Mesendoderm (in vitro differentiated cells): ENCODE measurements around the gene NXN.
"Not testable (repeated sequence)": the region's sequence is repeated elsewhere in the genome, so short reads cannot be mapped to it uniquely, and the experiment has no call there.

Experiments
- DNase-seq: peaks from one replicate; pipeline ENCODE4 v3.0.0; 2013
- H2AK5ac ChIP-seq: 2 replicates; pipeline ENCODE4 v1.6.1; 2013; ENCODE audit warnings: low read length, inconsistent platforms
- H2BK120ac ChIP-seq: 2 replicates; pipeline ENCODE4 v1.6.1; 2013; ENCODE audit warnings: low read depth, mild to moderate bottlenecking, low read length, moderate library complexity, mixed read lengths
- H2BK15ac ChIP-seq: replicated peaks from 2 replicates; pipeline ENCODE4 v1.6.1; 2013; ENCODE audit warnings: low read depth, mild to moderate bottlenecking, moderate library complexity
- H2BK5ac ChIP-seq: 2 replicates; pipeline ENCODE4 v1.6.1; 2013; ENCODE audit warnings: low read length, inconsistent platforms
- H3K18ac ChIP-seq: 2 replicates; pipeline ENCODE4 v1.6.1; 2013; ENCODE audit warnings: mild to moderate bottlenecking, low read length, mixed read lengths
- H3K23ac ChIP-seq: one replicate; pipeline ENCODE4 v1.6.1; 2013; ENCODE audit warnings: low read length
- H3K27ac ChIP-seq: 2 replicates; pipeline ENCODE4 v1.5.1; 2013; ENCODE audit warnings: low read depth, mild to moderate bottlenecking, inconsistent platforms, low read length, moderate library complexity
- H3K27me3 ChIP-seq: 2 replicates; pipeline ENCODE4 v1.6.1; 2013; ENCODE audit warnings: low read length, control low read depth, mild to moderate bottlenecking, inconsistent platforms; ENCODE audit not compliant: insufficient read depth, poor library complexity
- H3K36me3 ChIP-seq: 2 replicates; pipeline ENCODE4 v1.6.1; 2013; ENCODE audit warnings: low read length, inconsistent platforms; ENCODE audit not compliant: control insufficient read depth, insufficient read depth
- H3K4ac ChIP-seq: one replicate; pipeline ENCODE4 v1.6.1; 2013; ENCODE audit warnings: low read depth, mild to moderate bottlenecking, low read length, moderate library complexity
- H3K4me1 ChIP-seq: 2 replicates; pipeline ENCODE4 v1.6.1; 2013; ENCODE audit warnings: low read depth, low read length, inconsistent platforms; ENCODE audit not compliant: control insufficient read depth
- H3K4me2 ChIP-seq: 2 replicates; pipeline ENCODE4 v1.6.1; 2013; ENCODE audit warnings: low read length
- H3K4me3 ChIP-seq: 2 replicates; pipeline ENCODE4 v1.5.1; 2013; ENCODE audit warnings: mild to moderate bottlenecking, low read length
- H3K56ac ChIP-seq: one replicate; pipeline ENCODE4 v1.6.1; 2013; ENCODE audit warnings: low read length
- H3K79me1 ChIP-seq: 2 replicates; pipeline ENCODE4 v1.6.1; 2013; ENCODE audit warnings: low read length, inconsistent platforms
- H3K79me2 ChIP-seq: 2 replicates; pipeline ENCODE4 v1.6.1; 2013; ENCODE audit warnings: mild to moderate bottlenecking, low read length; ENCODE audit not compliant: control insufficient read depth, insufficient read depth
- H3K9ac ChIP-seq: 2 replicates; pipeline ENCODE4 v1.6.1; 2013; ENCODE audit warnings: low read length, inconsistent platforms
- H4K5ac ChIP-seq: one replicate; pipeline ENCODE4 v1.6.1; 2013; ENCODE audit warnings: low read length
- H4K8ac ChIP-seq: one replicate; pipeline ENCODE4 v1.6.1; 2013; ENCODE audit warnings: low read depth, mild to moderate bottlenecking, control low read depth, low read length, moderate library complexity
- WGBS: extraction: QIAGEN DNeasy Blood & Tissue Kit; methylation state at CpG from one replicate; pipeline ENCODE4 v1.1.7; 2013; ENCODE audit warnings: low lambda C conversion rate, missing lambda C conversion rate; ENCODE audit not compliant: insufficient coverage; ENCODE audit errors: extremely low coverage; 5-methylcytosine and 5-hydroxymethylcytosine counted together

The NXN gene

GRCh38 chr17:791829-792228 lies 187.7 kb downstream of the NXN start:
- Histone ChIP-seq H3K4me3 (no peak overlapping the region), H3K79me1 (peaks cover 6% of the 10 kb centered on the region), H3K27ac (no peak overlapping the region), H3K18ac (no peak overlapping the region), H2BK120ac (no peak overlapping the region), H3K36me3 (peaks cover 10% of the 10 kb centered on the region), H4K8ac (no peak overlapping the region), H3K23ac (no peak overlapping the region), H4K5ac (no peak overlapping the region), H3K4me2 (no peak overlapping the region), H3K27me3 (no peaks in the 10 kb centered on the region), H2AK5ac (no peak overlapping the region), H3K56ac (no peak overlapping the region), H2BK5ac (no peak overlapping the region), H3K79me2 (no peaks in the 10 kb centered on the region), H3K9ac (no peak overlapping the region), H3K4me1 (peaks cover 5% of the 10 kb centered on the region), H3K4ac (no peak overlapping the region), H2BK15ac (no peak overlapping the region)
- no CpG with 5 or more reads among the region's 19 CpGs for WGBS
- DNase-seq: no peak

GRCh38 chr17:790874-791247 lies 188.7 kb downstream of the NXN start:
- not testable (repeated sequence) for H3K27ac ChIP-seq, H2BK15ac ChIP-seq, H4K5ac ChIP-seq, H3K4me1 ChIP-seq, H3K4me3 ChIP-seq, H3K36me3 ChIP-seq, H3K27me3 ChIP-seq, H3K23ac ChIP-seq, H3K4me2 ChIP-seq, H4K8ac ChIP-seq, H3K18ac ChIP-seq, H2BK120ac ChIP-seq, H3K4ac ChIP-seq, H3K79me1 ChIP-seq, H2AK5ac ChIP-seq, H2BK5ac ChIP-seq, H3K79me2 ChIP-seq
- Histone ChIP-seq H3K9ac (peak overlapping the region; percentile 42), H3K56ac (peak overlapping the region; percentile 34)
- no CpG with 5 or more reads among the region's 12 CpGs for WGBS
- DNase-seq: peak; percentile 79

- not testable (repeated sequence) for H3K9ac ChIP-seq, H3K56ac ChIP-seq, H3K4me1 ChIP-seq, H3K36me3 ChIP-seq, H2AK5ac ChIP-seq, H2BK120ac ChIP-seq, H2BK15ac ChIP-seq, H3K27me3 ChIP-seq, H3K4me2 ChIP-seq, H4K5ac ChIP-seq, H3K27ac ChIP-seq, H3K23ac ChIP-seq, H3K18ac ChIP-seq, H3K4me3 ChIP-seq, H4K8ac ChIP-seq, H3K4ac ChIP-seq, H3K79me2 ChIP-seq, H3K79me1 ChIP-seq, H2BK5ac ChIP-seq
- DNase-seq: peak; percentile 91
- WGBS: no CpG with 5 or more reads among the region's 38 CpGs
Measured at GRCh38 chr17:789931-790873, 189.4 kb downstream of the NXN start.

- H3K4ac ChIP-seq: no peak overlapping the region
- H2AK5ac ChIP-seq: no peak overlapping the region
- no peak overlapping the region for H3K18ac ChIP-seq
- H2BK5ac ChIP-seq: no peak overlapping the region
- no peak overlapping the region for H3K27ac ChIP-seq
- H3K4me3 ChIP-seq: no peak overlapping the region
- peaks cover 2% of the 10 kb centered on the region for H3K4me1 ChIP-seq
- H2BK120ac ChIP-seq: no peak overlapping the region
- no CpG with 5 or more reads among the region's 14 CpGs for WGBS
- H4K5ac ChIP-seq: no peak overlapping the region
- H2BK15ac ChIP-seq: no peak overlapping the region
- DNase-seq: no peak
- peaks cover under 1% of the 10 kb centered on the region for H3K79me2 ChIP-seq
- peaks cover 4% of the 10 kb centered on the region for H3K36me3 ChIP-seq
- H3K56ac ChIP-seq: no peak overlapping the region
- H3K9ac ChIP-seq: no peak overlapping the region
- H3K23ac ChIP-seq: no peak overlapping the region
- H4K8ac ChIP-seq: no peak overlapping the region
- H3K79me1 ChIP-seq: peaks cover 8% of the 10 kb centered on the region
- no peaks in the 10 kb centered on the region for H3K27me3 ChIP-seq
- H3K4me2 ChIP-seq: no peak overlapping the region
Measured at GRCh38 chr17:789160-789840, 190.3 kb downstream of the NXN start.

GRCh38 chr17:788551-788950 lies 191.0 kb downstream of the NXN start:
- no peak overlapping the region for H2BK5ac ChIP-seq
- H3K4me2 ChIP-seq: no peak overlapping the region
- no peak overlapping the region for H3K18ac ChIP-seq
- H2AK5ac ChIP-seq: no peak overlapping the region
- no peak for DNase-seq
- no peak overlapping the region for H4K8ac ChIP-seq
- peaks cover 7% of the 10 kb centered on the region for H3K79me2 ChIP-seq
- H3K56ac ChIP-seq: no peak overlapping the region
- peaks cover 4% of the 10 kb centered on the region for H3K36me3 ChIP-seq
- H3K23ac ChIP-seq: no peak overlapping the region
- no peak overlapping the region for H2BK15ac ChIP-seq
- no peak overlapping the region for H3K9ac ChIP-seq
- WGBS: no CpG with 5 or more reads among the region's 4 CpGs
- no peak overlapping the region for H2BK120ac ChIP-seq
- H3K27ac ChIP-seq: no peak overlapping the region
- H3K4me3 ChIP-seq: no peak overlapping the region
- no peak overlapping the region for H4K5ac ChIP-seq
- no peak overlapping the region for H3K4ac ChIP-seq
- H3K27me3 ChIP-seq: no peaks in the 10 kb centered on the region
- peaks cover 2% of the 10 kb centered on the region for H3K4me1 ChIP-seq
- peaks cover 8% of the 10 kb centered on the region for H3K79me1 ChIP-seq
